KBM-7 (cell line): ENCODE measurements around the gene CSNK1G1.
"Not testable (repeated sequence)": the region's sequence is repeated elsewhere in the genome, so short reads cannot be mapped to it uniquely, and the experiment has no call there.

ENCODE experiments used
- DNase-seq: peaks from one replicate; pipeline ENCODE4 v3.0.0-alpha.2; 2015
- in situ Hi-C: fragments of 300-500 bp; cut with MboI; formaldehyde crosslinking; loops from 2 replicates; pipeline ENCODE4 v1.14.3; 2020; ENCODE audit warnings: low sequenced_read_pairs, low pct_unique_long_range_greater_than_20kb, mixed read lengths

CSNK1G1 gene

GRCh38 chr15:64122936-64123351, 233.0 kb downstream of the CSNK1G1 start:
- in situ Hi-C loops, result no loop called here
- no peak for DNase-seq

GRCh38 chr15:64122444-64122843, 233.5 kb downstream of the CSNK1G1 start:
- no peak for DNase-seq
- in situ Hi-C loops, result no loop called here

- in situ Hi-C loops, result no loop called here
- DNase-seq, result no peak
These were observed 234.4 kb downstream of the CSNK1G1 start for GRCh38 chr15:64121614-64122013.

- DNase-seq, in situ Hi-C loops: not testable (repeated sequence)
These were observed 235.7 kb downstream of the CSNK1G1 start for GRCh38 chr15:64120322-64120721.

- DNase-seq, result no peak
- in situ Hi-C loops, result no loop called here
These were observed 238.1 kb downstream of the CSNK1G1 start for GRCh38 chr15:64117759-64118487.
